SK-N-SH (cell line): ENCODE measurements around the gene CNGA1. TPM values are rescaled to one million over a fixed set of nuclear protein-coding genes. Genes with fewer than 3 reads are reported as not detected.

Experiments used
- CTCF ChIA-PET: fragments of 300-600, 350-600 bp; formaldehyde crosslinking; extraction: SDS; loops from one replicate; lab custom pipeline; 2021; lab: Yijun Ruan, JAX
- POLR2A ChIA-PET: fragments of 350-600 bp; sonication (Branson Sonifier 250); formaldehyde crosslinking; extraction: SDS; loops from one replicate; lab custom pipeline; 2020; ENCODE audit warnings: antibody characterized with exemption, inconsistent platforms; lab: Yijun Ruan, JAX
- DNase-seq: peaks from one replicate; pipeline ENCODE4 v3.0.0; 2012
- H2AFZ ChIP-seq: fragments of 200-600 bp; sonication (generic); 2 replicates; pipeline ENCODE4 v1.8.1; 2016; ENCODE audit warnings: antibody characterized with exemption, mild to moderate bottlenecking, low read depth
- H3F3A ChIP-seq: fragments of 200-600 bp; sonication (generic); replicated peaks from 2 replicates; pipeline ENCODE3; 2016; ENCODE audit warnings: antibody characterized with exemption, mild to moderate bottlenecking; ENCODE audit not compliant: insufficient read depth
- H3K27ac ChIP-seq, 2 experiments: fragments of 200-500 bp in 1 of 2; fragments of 200-600 bp in 1 of 2; sonication (Bioruptor generic) in 1 of 2; sonication (generic), shearing (Covaris generic) in 1 of 2; 2 replicates each; pipeline versions ENCODE4 v1.5.1 to v1.6.1; 2014 to 2016; ENCODE audit warnings: low read depth in 2 of 2, inconsistent platforms in 1 of 2, low read length in 1 of 2, mild to moderate bottlenecking in 1 of 2, mixed read lengths in 1 of 2
- H3K27me3 ChIP-seq: fragments of 200-600 bp; sonication (generic), shearing (Covaris generic); 2 replicates; pipeline ENCODE4 v1.6.1; 2016; ENCODE audit warnings: mixed run types; ENCODE audit not compliant: insufficient read depth
- H3K36me3 ChIP-seq, 2 experiments: fragments of 200-500 bp in 1 of 2; fragments of 200-600 bp in 1 of 2; sonication (Bioruptor generic) in 1 of 2; sonication (generic) in 1 of 2; replicated peaks in 1 of 2; 2 replicates each; pipeline versions ENCODE3 to v1.5.1; 2014 to 2016; ENCODE audit warnings: low read length in 1 of 2, mild to moderate bottlenecking in 1 of 2; ENCODE audit not compliant: insufficient read depth in 2 of 2, control insufficient read depth in 1 of 2
- H3K4me1 ChIP-seq, 2 experiments: fragments of 200-500 bp in 1 of 2; fragments of 200-600 bp in 1 of 2; sonication (Bioruptor generic) in 1 of 2; sonication (generic), shearing (Covaris generic) in 1 of 2; 2 replicates each; pipeline versions ENCODE4 v1.5.1 to v1.6.1; 2014 to 2016; ENCODE audit warnings: low read depth in 1 of 2, low read length in 1 of 2, mixed run types in 1 of 2; ENCODE audit not compliant: insufficient read depth in 2 of 2, control insufficient read depth in 1 of 2
- H3K4me2 ChIP-seq: fragments of 200-600 bp; sonication (generic), shearing (Covaris generic); 2 replicates; pipeline ENCODE4 v1.6.1; 2017; ENCODE audit warnings: mixed run types
- H3K4me3 ChIP-seq, 2 experiments: fragments of 200-500 bp in 1 of 2; fragments of 200-600 bp in 1 of 2; sonication (Bioruptor generic) in 1 of 2; sonication (generic), shearing (Covaris generic) in 1 of 2; 2 replicates each; pipeline versions ENCODE4 v1.5.1 to v1.8.1; 2014 to 2016; ENCODE audit warnings: low read depth in 2 of 2, inconsistent platforms in 1 of 2, low read length in 1 of 2, mild to moderate bottlenecking in 1 of 2, mixed read lengths in 1 of 2, moderate library complexity in 1 of 2
- H3K79me2 ChIP-seq: fragments of 200-600 bp; sonication (generic); 2 replicates; pipeline ENCODE4 v1.8.1; 2017; ENCODE audit warnings: mild to moderate bottlenecking; ENCODE audit not compliant: insufficient read depth
- H3K9ac ChIP-seq: fragments of 200-600 bp; sonication (generic); 2 replicates; pipeline ENCODE4 v1.6.1; 2017; ENCODE audit warnings: mixed run types
- H3K9me2 ChIP-seq: fragments of 200-600 bp; sonication (generic); 2 replicates; pipeline ENCODE4 v1.6.1; 2017; ENCODE audit warnings: mixed run types
- H3K9me3 ChIP-seq: fragments of 200-600 bp; sonication (generic); 2 replicates; pipeline ENCODE4 v1.6.1; 2017; ENCODE audit warnings: mixed run types, mild to moderate bottlenecking, moderate library complexity
- H4K20me1 ChIP-seq: fragments of 200-600 bp; sonication (generic); 2 replicates; pipeline ENCODE4 v1.6.1; 2017; ENCODE audit warnings: mild to moderate bottlenecking, mixed run types; ENCODE audit not compliant: insufficient read depth
- CHD2 ChIP-seq: fragments of 150-350 bp; IDR thresholded peaks from 2 replicates; pipeline ENCODE4 v1.6.1; 2018; ENCODE audit warnings: low read length; ENCODE audit not compliant: partially characterized antibody
- EP300 ChIP-seq, 2 experiments: IDR thresholded peaks; 2 replicates each; pipeline versions ENCODE4 v1.4.0 to v1.6.1; 2012; ENCODE audit warnings: borderline replicate concordance in 1 of 2, low read depth in 1 of 2, low read length in 1 of 2
- EZH2phosphoT487 ChIP-seq: fragments of 200-600 bp; sonication (generic); IDR thresholded peaks from 2 replicates; pipeline ENCODE4 v1.6.1; 2017; ENCODE audit warnings: low read depth, mixed run types, mild to moderate bottlenecking, antibody characterized with exemption, moderate library complexity, borderline replicate concordance
- FOSL2 ChIP-seq: IDR thresholded peaks from 2 replicates; pipeline ENCODE4 v1.4.0; 2012; ENCODE audit warnings: low read depth, mild to moderate bottlenecking, moderate library complexity, borderline replicate concordance
- FOXJ3 ChIP-seq: sonication (generic); formaldehyde crosslinking; IDR thresholded peaks from 2 replicates; pipeline ENCODE4 v1.5.1; 2020; ENCODE audit warnings: mild to moderate bottlenecking, missing genetic modification reagents
- FOXM1 ChIP-seq: IDR thresholded peaks from 2 replicates; pipeline ENCODE4 v1.4.0; 2012; ENCODE audit warnings: low read depth, mild to moderate bottlenecking
- GABPA ChIP-seq: IDR thresholded peaks from 2 replicates; pipeline ENCODE4 v1.4.0; 2012; ENCODE audit warnings: low read depth, mild to moderate bottlenecking
- IRF3 ChIP-seq: fragments of 150-350 bp; IDR thresholded peaks from 2 replicates; pipeline ENCODE4 v1.6.1; 2016; ENCODE audit warnings: mild to moderate bottlenecking, low read depth, low read length
- MAX ChIP-seq: IDR thresholded peaks from 2 replicates; pipeline ENCODE4 v1.4.0; 2012; ENCODE audit warnings: low read depth
- MEF2A ChIP-seq: IDR thresholded peaks from 2 replicates; pipeline ENCODE4 v1.4.0; 2012; ENCODE audit warnings: low read depth, borderline replicate concordance
- MXI1 ChIP-seq: IDR thresholded peaks from 2 replicates; pipeline ENCODE4 v1.6.1; 2012; ENCODE audit warnings: mild to moderate bottlenecking, low read depth, low read length, improper control_type of control experiment
- NFIC ChIP-seq: IDR thresholded peaks from 2 replicates; pipeline ENCODE4 v1.4.0; 2012; ENCODE audit warnings: borderline replicate concordance
- NRF1 ChIP-seq: IDR thresholded peaks from 2 replicates; pipeline ENCODE4 v1.6.1; 2012; ENCODE audit warnings: low read depth, mild to moderate bottlenecking, low read length
- RFX5 ChIP-seq: IDR thresholded peaks from 2 replicates; pipeline ENCODE4 v1.6.1; 2012; ENCODE audit warnings: mild to moderate bottlenecking, improper control_type of control experiment, low read length
- TAF1 ChIP-seq: IDR thresholded peaks from 2 replicates; pipeline ENCODE4 v1.6.1; 2012; ENCODE audit warnings: low read depth, mild to moderate bottlenecking, low read length, moderate library complexity, borderline replicate concordance
- TEAD4 ChIP-seq: IDR thresholded peaks from 2 replicates; pipeline ENCODE4 v1.4.0; 2012; ENCODE audit warnings: mild to moderate bottlenecking, borderline replicate concordance; ENCODE audit not compliant: insufficient read depth
- YY1 ChIP-seq: IDR thresholded peaks from 2 replicates; pipeline ENCODE4 v1.4.0; 2012; ENCODE audit warnings: low read depth, mild to moderate bottlenecking
- WGBS: methylation state at CpG from one replicate; pipeline ENCODE4 v1.1.6; 2017; ENCODE audit warnings: low lambda C conversion rate; 5-methylcytosine and 5-hydroxymethylcytosine counted together
- polyA plus RNA-seq, 3 experiments: library from polyadenylated mRNA; depleted of rRNA; stranded (reverse); fragments of >200 nt; gene quantifications; 2 replicates each; pipeline ENCODE4 v1.2.3, GENCODE V29; 2012
- TF ChIP-seq, protein P1 (sequence below): fragments of 200-600 bp; sonication (generic); IDR thresholded peaks from 2 replicates; pipeline ENCODE4 v1.6.1; 2017; ENCODE audit warnings: antibody characterized with exemption, mild to moderate bottlenecking, moderate library complexity
- TF ChIP-seq, protein P2 (sequence below): IDR thresholded peaks from 2 replicates; pipeline ENCODE4 v1.4.0; 2012; ENCODE audit warnings: low read depth, borderline replicate concordance

Gene CNGA1
- polyA plus RNA-seq, 1 of the 3 experiments (the other 2 are of a cell fraction), result 0.23 TPM

DNA sequence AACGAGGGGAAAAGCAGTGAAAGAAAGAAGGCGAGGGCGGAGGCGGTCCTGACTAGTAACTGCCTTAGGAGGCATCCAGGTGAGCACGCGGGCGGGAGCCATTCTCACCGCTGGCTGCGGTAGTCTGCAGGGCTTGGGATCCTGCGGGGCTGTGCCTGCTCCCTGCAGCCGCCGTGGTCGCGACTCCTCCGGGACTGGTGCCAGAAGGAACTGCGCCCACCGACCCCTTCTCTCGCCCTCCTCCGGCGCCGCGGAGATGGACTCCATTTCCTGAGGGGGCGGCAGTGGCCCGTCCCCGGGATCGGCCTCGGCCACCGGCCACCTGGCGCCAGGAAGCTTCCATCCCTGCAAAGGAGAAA lies 102.6 kb downstream of the CNGA1 start:
- no peak for TF ChIP-seq YY1
- TF ChIP-seq NFIC, result no peak
- TF ChIP-seq GABPA, result no peak
- TF ChIP-seq, protein P1, sequence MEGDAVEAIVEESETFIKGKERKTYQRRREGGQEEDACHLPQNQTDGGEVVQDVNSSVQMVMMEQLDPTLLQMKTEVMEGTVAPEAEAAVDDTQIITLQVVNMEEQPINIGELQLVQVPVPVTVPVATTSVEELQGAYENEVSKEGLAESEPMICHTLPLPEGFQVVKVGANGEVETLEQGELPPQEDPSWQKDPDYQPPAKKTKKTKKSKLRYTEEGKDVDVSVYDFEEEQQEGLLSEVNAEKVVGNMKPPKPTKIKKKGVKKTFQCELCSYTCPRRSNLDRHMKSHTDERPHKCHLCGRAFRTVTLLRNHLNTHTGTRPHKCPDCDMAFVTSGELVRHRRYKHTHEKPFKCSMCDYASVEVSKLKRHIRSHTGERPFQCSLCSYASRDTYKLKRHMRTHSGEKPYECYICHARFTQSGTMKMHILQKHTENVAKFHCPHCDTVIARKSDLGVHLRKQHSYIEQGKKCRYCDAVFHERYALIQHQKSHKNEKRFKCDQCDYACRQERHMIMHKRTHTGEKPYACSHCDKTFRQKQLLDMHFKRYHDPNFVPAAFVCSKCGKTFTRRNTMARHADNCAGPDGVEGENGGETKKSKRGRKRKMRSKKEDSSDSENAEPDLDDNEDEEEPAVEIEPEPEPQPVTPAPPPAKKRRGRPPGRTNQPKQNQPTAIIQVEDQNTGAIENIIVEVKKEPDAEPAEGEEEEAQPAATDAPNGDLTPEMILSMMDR, result no peak
- no peak for TF ChIP-seq MAX
- TF ChIP-seq MXI1, result no peak
- no peak for TF ChIP-seq EP300 (IDR thresholded peaks at IDR 0.05; ENCODE audit: borderline replicate concordance in 1 of 2, low read depth in 1 of 2, low read length in 1 of 2)
- no peak for TF ChIP-seq FOXM1
- TF ChIP-seq MEF2A, result no peak
- TF ChIP-seq TAF1, result no peak
- TF ChIP-seq FOXJ3, result no peak
- no peak for TF ChIP-seq TEAD4
- TF ChIP-seq FOSL2, result no peak
- no peak for TF ChIP-seq NRF1
- TF ChIP-seq CHD2, result no peak
- TF ChIP-seq EZH2phosphoT487, result no peak
- no peak for TF ChIP-seq IRF3
- no peak for TF ChIP-seq RFX5
- TF ChIP-seq, protein P2, sequence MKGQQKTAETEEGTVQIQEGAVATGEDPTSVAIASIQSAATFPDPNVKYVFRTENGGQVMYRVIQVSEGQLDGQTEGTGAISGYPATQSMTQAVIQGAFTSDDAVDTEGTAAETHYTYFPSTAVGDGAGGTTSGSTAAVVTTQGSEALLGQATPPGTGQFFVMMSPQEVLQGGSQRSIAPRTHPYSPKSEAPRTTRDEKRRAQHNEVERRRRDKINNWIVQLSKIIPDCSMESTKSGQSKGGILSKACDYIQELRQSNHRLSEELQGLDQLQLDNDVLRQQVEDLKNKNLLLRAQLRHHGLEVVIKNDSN, result no peak
- H3K27me3 ChIP-seq, result no peaks in the 10 kb centered on the region
- ChIA-PET CTCF (interaction anchor here (1.0 kb wide), 1 partner anchor 77 kb away, joined by 4 read pairs; no protein-coding TSS in a partner anchor), POLR2A (interaction anchor here (1.0 kb wide), 1 partner anchor 200 kb away, joined by 3 read pairs; no protein-coding TSS in a partner anchor)
- peak overlapping the region; percentile 86 for H3K4me2 ChIP-seq
- peaks cover 43% of the 10 kb centered on the region for H3K79me2 ChIP-seq
- peak overlapping the region; percentile 88 for H3K9ac ChIP-seq
- H3K36me3 ChIP-seq, result peaks cover 21% of the 10 kb centered on the region in 2 experiments
- peak overlapping the region; percentile 78 to 86 for H3K27ac ChIP-seq
- no peaks in the 10 kb centered on the region for H3K9me2 ChIP-seq
- H3K4me1 ChIP-seq, result peaks cover 3 to 8% of the 10 kb centered on the region in 2 experiments; a peak in 2 of 4 replicates
- 0% methylated on average over 19 of the region's 29 CpGs for WGBS
- DNase-seq, result no peak
- peak overlapping the region; percentile 79 for H2AFZ ChIP-seq
- H4K20me1 ChIP-seq, result no peaks in the 10 kb centered on the region
- peak overlapping the region; percentile 91 to 96 for H3K4me3 ChIP-seq
- H3F3A ChIP-seq, result no peaks in the 10 kb centered on the region
- H3K9me3 ChIP-seq, result no peaks in the 10 kb centered on the region; the same call in 1 of the 2 replicates
